Frontal cortex (tissue), 4 donors: ENCODE results near the gene CUL3. TPM values are rescaled to one million over a fixed set of nuclear protein-coding genes. Genes with fewer than 3 reads are reported as not detected.

Source experiments
- DNase-seq, 2 donors: peaks; one replicate each; pipeline ENCODE4 v3.0.0; 2012; ENCODE audit warnings: low spot score in 2 of 2
- FAIRE-seq: peaks from 2 replicates; lab custom pipeline; 2012; peaks lifted over from hg19 to GRCh38; lab: Jason Lieb, UNC
- total RNA-seq: library from RNA; depleted of rRNA; stranded (reverse); fragments of >200 nt; gene quantifications from one replicate; pipeline ENCODE4 v1.2.3, GENCODE V29; 2014
- donor health status: control.
- donor health status: control.
- donor health status: control.

CUL3 gene
- total RNA-seq, 1 donor from 2014 or later = 95.0 TPM

DNA sequence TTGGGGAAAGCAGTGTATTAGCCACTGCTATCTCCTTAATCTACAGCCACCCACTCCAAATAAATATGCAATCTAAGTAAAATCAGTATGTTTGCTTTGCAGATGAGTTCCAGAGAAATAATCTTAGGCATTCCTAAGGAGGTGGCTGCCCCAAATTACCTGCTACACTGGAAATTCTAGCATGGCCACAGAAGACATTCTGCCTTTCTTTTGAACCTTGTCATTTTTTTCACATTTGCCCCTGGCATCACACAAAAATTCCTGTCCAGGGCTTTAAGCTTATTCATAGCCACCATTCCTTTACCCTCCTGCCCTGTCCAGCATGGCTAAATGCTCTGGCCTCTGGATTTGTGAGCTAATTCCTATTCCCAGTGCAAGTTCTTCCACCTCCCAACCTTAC is 146.4 kb downstream of the CUL3 start:
- DNase-seq (no peak), FAIRE-seq (no peak)

DNA sequence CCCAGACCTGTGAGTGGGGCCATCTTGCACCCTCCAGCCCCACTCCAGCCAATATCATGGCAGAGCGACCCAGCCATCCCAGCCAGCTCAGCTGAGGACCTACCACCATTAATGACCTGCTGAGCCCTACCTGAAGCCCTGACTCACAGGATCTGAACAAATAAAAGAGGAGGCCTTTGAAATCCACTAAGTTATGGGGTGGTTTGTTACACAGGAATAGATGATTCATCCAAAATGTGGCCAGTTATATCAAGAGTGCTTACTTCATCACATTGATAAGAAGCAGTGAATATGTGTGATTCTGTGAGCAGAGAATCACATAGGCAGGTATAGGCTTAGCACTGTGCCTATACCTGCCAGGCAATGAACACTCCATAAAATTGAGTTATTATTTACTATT is 148.5 kb downstream of the CUL3 start:
- no peak for FAIRE-seq

DNA sequence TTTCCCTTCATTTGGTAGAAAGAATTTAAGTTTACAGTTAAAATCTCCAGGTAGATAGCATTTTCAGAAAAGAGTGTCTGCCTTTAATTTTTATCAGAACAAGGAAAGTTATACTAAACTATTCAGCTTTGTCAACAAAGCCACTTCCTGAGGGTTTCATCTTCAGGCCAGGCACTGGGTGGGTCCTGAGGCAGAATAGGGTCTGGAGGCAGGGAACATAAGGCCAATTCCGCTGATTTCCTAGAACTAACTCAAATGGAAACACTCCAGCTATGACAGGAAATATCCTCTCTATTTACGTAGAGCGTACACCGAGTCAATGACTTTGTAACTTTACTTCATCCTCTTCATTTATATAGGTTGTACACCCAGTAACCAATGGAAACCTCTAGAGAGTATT is 150.5 kb downstream of the CUL3 start:
- FAIRE-seq = no peak
- no peak for DNase-seq

More for the DNA sequence above, 148.5 kb downstream of the CUL3 start:
- DNase-seq = no peak

DNA sequence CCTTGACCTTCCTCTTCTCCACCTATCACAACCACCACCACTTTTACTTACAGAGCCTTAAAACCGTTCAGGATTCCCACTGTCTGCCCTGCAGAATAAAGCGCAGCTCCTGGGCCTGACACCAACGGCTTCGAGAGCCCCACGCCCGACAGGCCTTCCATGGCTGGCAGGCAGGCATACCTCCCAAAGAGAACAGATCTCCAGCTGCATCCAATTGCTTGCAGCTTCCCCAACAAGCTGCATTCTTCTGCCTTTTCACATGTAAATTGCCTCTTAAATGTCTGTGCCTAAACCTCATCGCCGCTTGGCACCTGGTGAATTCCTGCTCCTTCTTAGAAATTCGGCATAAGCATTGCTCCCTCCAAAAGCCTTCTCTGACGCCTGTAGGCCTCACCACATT is 151.7 kb downstream of the CUL3 start:
- no peak for DNase-seq
- FAIRE-seq = no peak

DNA sequence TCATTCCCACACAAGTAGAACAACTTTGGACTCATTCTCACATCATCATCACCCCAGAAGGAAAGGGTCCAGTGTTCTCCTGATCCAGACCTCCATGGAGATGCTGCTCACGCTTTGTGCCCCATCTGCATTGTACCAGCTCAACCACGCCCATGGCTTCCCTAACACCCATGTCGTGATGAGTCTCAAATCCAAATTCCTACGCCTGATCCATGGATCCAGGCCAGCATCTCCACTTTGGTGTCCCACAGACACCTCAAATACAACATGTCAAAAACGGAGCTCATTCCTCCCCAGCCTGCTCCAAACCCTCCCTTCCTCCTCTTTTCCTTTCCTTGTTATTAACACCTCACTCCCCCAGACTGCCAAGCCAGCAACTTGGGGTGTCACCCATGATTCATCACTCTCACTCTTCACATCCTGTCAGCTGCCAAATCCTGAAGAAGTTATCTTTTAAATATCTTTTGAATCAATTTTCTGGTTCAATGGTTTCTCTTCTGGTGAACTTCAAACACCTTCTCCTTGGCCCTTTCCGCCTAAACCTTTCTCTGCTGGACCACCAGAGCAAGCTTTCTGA is 153.1 kb downstream of the CUL3 start:
- FAIRE-seq (no peak), DNase-seq (no peak)

DNA sequence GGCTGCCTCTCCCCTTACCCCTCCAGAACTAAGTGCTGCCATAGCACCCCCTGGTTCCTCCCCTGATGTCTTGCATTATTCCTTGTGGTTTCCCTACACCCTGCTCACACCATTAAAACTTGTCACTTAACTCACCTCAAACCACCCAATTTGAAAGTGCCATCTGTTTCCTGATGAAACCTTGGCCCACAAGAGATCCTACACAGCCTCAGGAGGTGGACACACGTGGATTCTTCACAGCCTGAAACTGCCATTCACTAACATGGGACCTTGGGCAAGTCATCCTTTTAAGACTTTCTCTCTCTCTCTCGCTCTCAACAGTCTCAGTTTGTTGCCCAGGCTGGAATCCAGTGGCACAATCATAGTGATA is 155.7 kb downstream of the CUL3 start:
- FAIRE-seq (no peak), DNase-seq (no peak)

DNA sequence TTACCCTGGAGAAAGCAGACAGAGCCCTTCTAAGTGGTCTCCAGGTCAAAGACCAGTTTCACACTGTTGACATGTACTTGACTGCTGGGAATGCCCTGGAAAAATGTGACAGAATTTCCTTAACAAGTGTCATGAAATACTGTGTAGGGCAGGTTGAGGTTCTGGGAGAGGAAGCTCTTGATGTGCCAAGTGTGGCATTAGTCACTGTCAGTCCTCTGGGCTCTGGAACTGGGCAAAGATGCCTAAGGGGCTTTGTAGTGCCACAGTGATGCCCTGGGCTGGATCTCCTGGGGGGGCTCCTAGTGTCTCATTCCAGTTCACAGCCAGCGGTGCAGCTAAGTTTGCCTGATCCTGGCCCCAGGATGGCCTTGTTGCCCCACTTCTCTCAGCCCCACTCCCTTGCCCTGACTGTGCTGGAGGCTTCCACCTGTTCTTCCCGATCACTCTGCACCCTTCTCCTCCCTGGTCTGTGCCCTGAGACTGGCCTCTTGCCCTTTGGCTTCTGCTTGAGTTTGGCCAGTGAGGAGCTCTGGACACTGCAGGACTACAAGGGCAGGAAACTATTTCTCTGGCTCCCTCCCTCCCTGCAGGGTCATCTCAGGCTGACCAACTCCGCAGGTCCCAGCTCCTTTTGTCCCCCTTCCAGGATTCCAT is 156.2 kb downstream of the CUL3 start:
- no peak for DNase-seq
- no peak for FAIRE-seq

DNA sequence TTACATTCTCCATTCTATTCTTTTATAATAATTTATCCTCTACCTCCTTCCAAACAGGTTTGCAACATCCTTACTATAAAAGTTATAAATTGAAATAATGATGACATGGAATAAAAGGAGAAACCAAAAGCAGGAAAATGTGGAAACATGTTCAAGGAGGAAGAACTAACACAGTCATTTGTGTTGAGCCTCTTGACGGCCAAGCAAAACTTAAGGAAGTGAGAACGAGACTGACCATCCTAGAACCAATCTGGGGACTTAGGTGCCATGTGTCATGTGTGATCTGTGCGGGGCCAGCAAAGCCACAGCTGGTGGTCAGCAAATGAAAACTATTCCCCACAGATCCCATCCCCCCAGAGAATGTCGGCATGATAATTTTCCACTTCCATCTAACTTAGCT is 157.7 kb downstream of the CUL3 start:
- DNase-seq (no peak), FAIRE-seq (no peak)

DNA sequence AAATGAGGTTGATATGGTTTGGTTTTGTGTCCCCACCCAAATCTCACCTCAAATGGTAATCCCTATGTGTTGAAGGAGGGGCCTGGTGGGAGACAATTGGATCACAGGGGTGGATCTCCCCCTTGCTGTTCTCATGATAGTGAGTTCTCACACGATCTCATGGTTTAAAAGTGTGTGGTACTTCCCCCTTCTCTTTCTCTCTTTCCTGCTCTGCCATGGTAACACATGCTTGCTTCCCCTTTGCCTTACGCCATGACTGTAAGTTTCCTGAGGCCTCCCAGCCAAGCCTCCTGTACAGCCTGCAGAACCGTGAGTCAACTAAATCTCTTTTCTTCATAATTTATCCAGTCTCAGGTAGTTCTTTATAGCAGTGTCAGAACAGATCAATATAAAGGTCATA is 158.5 kb downstream of the CUL3 start:
- FAIRE-seq (no peak), DNase-seq (no peak)

DNA sequence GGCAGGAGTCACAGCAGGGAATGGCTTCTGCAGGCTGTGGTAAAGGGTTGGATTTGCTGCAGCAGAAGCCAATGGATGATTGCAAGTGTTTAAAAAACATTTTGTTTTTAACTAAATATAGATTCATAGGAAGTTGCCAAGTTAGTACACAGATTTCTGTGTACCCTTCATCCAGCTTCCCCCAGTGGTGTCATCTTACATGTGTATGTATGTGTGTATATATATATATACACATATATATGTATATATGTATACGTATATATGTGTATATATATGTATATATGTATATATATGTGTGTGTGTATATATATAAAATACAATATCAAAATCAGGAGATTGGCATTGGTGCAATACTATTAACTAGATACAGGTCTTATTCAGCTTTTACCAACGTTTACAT is 164.1 kb downstream of the CUL3 start:
- DNase-seq (no peak), FAIRE-seq (no peak)

Other genes with a start within 250 kb of the CUL3 start
- gene FAM124B, start 183.3 kb downstream of the CUL3 start, total RNA-seq = 8.2 TPM
- not detected for gene CCDC195, start 131.0 kb upstream of the CUL3 start, total RNA-seq